GM19463 (cell line): Measurements from ENCODE around the gene DMP1.

Experiments
- ATAC-seq: cut with Tn5 transposase; IDR thresholded peaks from one replicate; pipeline ENCODE4 v1.9.1; 2021; ENCODE audit warnings: mild to moderate bottlenecking, moderate library complexity; ENCODE audit not compliant: unreplicated experiment

Gene DMP1

GRCh38 chr4:87649980-87650379 is at the start of gene DMP1:
TSS of gene DMP1 (plus strand) at chr4:87650280. CDS start at chr4:87656493, 6,213 bp downstream.
- ATAC-seq: no peak

- no peak for ATAC-seq
Measured at GRCh38 chr4:87601361-87601760, 48.7 kb upstream of the DMP1 start.

GRCh38 chr4:87608229-87608628 is 41.9 kb upstream of the DMP1 start, which contains the start of gene DSPP:
TSS of gene DSPP (plus strand) at chr4:87608529. CDS start at chr4:87610909, 2,380 bp downstream.
- no peak for ATAC-seq

GRCh38 chr4:87614292-87614890 is 35.7 kb upstream of the DMP1 start:
- ATAC-seq: no peak

- ATAC-seq: no peak
Measured at GRCh38 chr4:87616268-87616667, 33.8 kb upstream of the DMP1 start.

GRCh38 chr4:87620086-87620485 is 30.0 kb upstream of the DMP1 start:
- no peak for ATAC-seq

- ATAC-seq: no peak
Measured at GRCh38 chr4:87620491-87620890, 29.6 kb upstream of the DMP1 start.

- no peak for ATAC-seq
Measured at GRCh38 chr4:87622303-87622702, 27.8 kb upstream of the DMP1 start.

GRCh38 chr4:87624698-87625097 is 25.4 kb upstream of the DMP1 start:
- ATAC-seq: no peak

GRCh38 chr4:87631668-87632067 is 18.4 kb upstream of the DMP1 start:
- no peak for ATAC-seq

GRCh38 chr4:87632469-87632868 is 17.6 kb upstream of the DMP1 start:
- ATAC-seq: no peak

GRCh38 chr4:87633243-87633642 is 16.8 kb upstream of the DMP1 start:
- ATAC-seq: no peak

- ATAC-seq: no peak
Measured at GRCh38 chr4:87644286-87644685, 5.8 kb upstream of the DMP1 start.

GRCh38 chr4:87650938-87651337 is 858 bp downstream of the DMP1 start:
- no peak for ATAC-seq

GRCh38 chr4:87651941-87652340 is 1.9 kb downstream of the DMP1 start:
- ATAC-seq: no peak

- ATAC-seq: no peak
Measured at GRCh38 chr4:87654487-87655044, 4.5 kb downstream of the DMP1 start.

GRCh38 chr4:87657525-87657924 is 7.4 kb downstream of the DMP1 start:
- ATAC-seq: no peak

- ATAC-seq: no peak
Measured at GRCh38 chr4:87659247-87659931, 9.3 kb downstream of the DMP1 start.

- ATAC-seq: no peak
Measured at GRCh38 chr4:87662871-87663270, 12.8 kb downstream of the DMP1 start.

- ATAC-seq: no peak
Measured at GRCh38 chr4:87669373-87669772, 19.3 kb downstream of the DMP1 start.

- ATAC-seq: peak; percentile 67
Measured at GRCh38 chr4:87677731-87678130, 27.7 kb downstream of the DMP1 start.

GRCh38 chr4:87679449-87680169 is 29.5 kb downstream of the DMP1 start:
- no peak for ATAC-seq
